Left renal pelvis (tissue), 4 donors: ENCODE results near the gene GSK3B. TPM values are rescaled to one million over a fixed set of nuclear protein-coding genes. Genes with fewer than 3 reads are reported as not detected.
"Not testable (repeated sequence)": the region's sequence is repeated elsewhere in the genome, so short reads cannot be mapped to it uniquely, and the experiment has no call there.

Source experiments
- DNase-seq, 4 donors: peaks; one replicate each; pipeline ENCODE4 v3.0.0-alpha.2; 2013; ENCODE audit warnings: low read depth in 4 of 4, low spot score in 3 of 4
- polyA plus RNA-seq, 4 donors: library from polyadenylated mRNA; unstranded; fragments of 120-200 nt; gene quantifications; one replicate each; pipeline ENCODE4 v1.2.1, GENCODE V29; 2013; ENCODE audit not compliant: insufficient read length in 4 of 4

The GSK3B gene
- polyA plus RNA-seq, 4 donors: 39.7 to 52.7 (median 43.6) TPM

- DNase-seq: no peak
These were observed 72.7 kb downstream of the GSK3B start for GRCh38 chr3:120021523-120021922.

- DNase-seq: no peak
These were observed 75.9 kb downstream of the GSK3B start for GRCh38 chr3:120018299-120018698.

- DNase-seq: no peak
These were observed 76.6 kb downstream of the GSK3B start for GRCh38 chr3:120017692-120018091.

- DNase-seq: no peak
These were observed 80.8 kb downstream of the GSK3B start for GRCh38 chr3:120013481-120013880.

- DNase-seq: not testable (repeated sequence)
These were observed 88.5 kb downstream of the GSK3B start for GRCh38 chr3:120005741-120006140.

- DNase-seq: not testable (repeated sequence)
These were observed 90.2 kb downstream of the GSK3B start for GRCh38 chr3:120004008-120004498.

GRCh38 chr3:119998166-119998565, 96.1 kb downstream of the GSK3B start:
- no peak for DNase-seq

GRCh38 chr3:119990888-119991287, 103.4 kb downstream of the GSK3B start:
- no peak for DNase-seq

GRCh38 chr3:119989981-119990655, 104.1 kb downstream of the GSK3B start:
- no peak for DNase-seq

- not testable (repeated sequence) for DNase-seq
These were observed 107.4 kb downstream of the GSK3B start for GRCh38 chr3:119986812-119987211.

GRCh38 chr3:119981386-119981785, 112.9 kb downstream of the GSK3B start:
- DNase-seq: no peak

GRCh38 chr3:119978554-119979208, 115.6 kb downstream of the GSK3B start:
- DNase-seq: no peak

GRCh38 chr3:119977353-119977752, 116.9 kb downstream of the GSK3B start:
- DNase-seq: no peak

- DNase-seq: no peak
These were observed 118.0 kb downstream of the GSK3B start for GRCh38 chr3:119976214-119976613.

GRCh38 chr3:119974656-119975055, 119.6 kb downstream of the GSK3B start:
- no peak for DNase-seq

GRCh38 chr3:119973018-119973646, 121.1 kb downstream of the GSK3B start:
- DNase-seq: no peak

- no peak for DNase-seq
These were observed 124.5 kb downstream of the GSK3B start for GRCh38 chr3:119969759-119970158.

GRCh38 chr3:119967353-119968006, 126.8 kb downstream of the GSK3B start:
- no peak for DNase-seq

- DNase-seq: no peak
These were observed 128.6 kb downstream of the GSK3B start for GRCh38 chr3:119965692-119966091.

GRCh38 chr3:119964294-119964693, 130.0 kb downstream of the GSK3B start:
- no peak for DNase-seq

GRCh38 chr3:119955972-119956371, 138.3 kb downstream of the GSK3B start:
- DNase-seq: no peak
